B cell (primary cell): ENCODE measurements around the gene MEIOB.

Source experiments
- CTCF ChIP-seq: fragments of 200-600 bp; IDR thresholded peaks from one replicate; pipeline ENCODE4 v1.8.0; 2022; ENCODE audit warnings: antibody characterized with exemption, mild to moderate bottlenecking
- EZH2 ChIP-seq: IDR thresholded peaks from 2 replicates; pipeline ENCODE4 v1.6.1; 2012; ENCODE audit warnings: borderline replicate concordance, low read depth, mild to moderate bottlenecking, moderate library complexity, low read length; ENCODE audit not compliant: insufficient read depth, poor library complexity, severe bottlenecking

GRCh38 chr16:1831186-1832075, 40.5 kb downstream of the MEIOB start:
- no peak for TF ChIP-seq EZH2
- no peak for TF ChIP-seq CTCF
